ENCODE data around the gene DEXI.
A peak's percentile ranks its signal among the peaks of the same experiment; 100 is the strongest.

The DEXI gene

GRCh38 chr16:10911267-10911666, 31.0 kb downstream of the DEXI start:
- Histone ChIP-seq H4K91ac (ENCODE audit: low read depth, low read length) (no peak overlapping the region), H3K14ac (ENCODE audit: low read length) (no peak overlapping the region)
- DNase-seq = no peak

GRCh38 chr16:10907757-10908045, 34.6 kb downstream of the DEXI start:
- no peak overlapping the region for H3K27ac ChIP-seq (ENCODE audit: low read depth, low read length)
- H3K4ac ChIP-seq (ENCODE audit: low read depth, low read length) = no peak overlapping the region
- H3K4me3 ChIP-seq (ENCODE audit: low read depth, low read length) = peak overlapping the region; percentile 25
- no peak overlapping the region for H3K4me2 ChIP-seq (ENCODE audit: low read length)
- H2BK12ac ChIP-seq (ENCODE audit: low read length) = no peak overlapping the region
- H4K91ac ChIP-seq (ENCODE audit: low read depth, low read length) = no peak overlapping the region
- DNase-seq = no peak
- H2AFZ ChIP-seq (ENCODE audit: insufficient read depth, low read length, poor library complexity) = no peak overlapping the region
- H3K23ac ChIP-seq (ENCODE audit: low read length) = no peak overlapping the region
- no peak overlapping the region for H2BK5ac ChIP-seq (ENCODE audit: low read depth, low read length, poor library complexity)
- WGBS (ENCODE audit: extremely low coverage, insufficient coverage, insufficient read length) = no CpG with 5 or more reads among the region's 21 CpGs
- H3K4me1 ChIP-seq (ENCODE audit: control insufficient read depth in 1 of 2, insufficient read depth in 2 of 2, low read length in 2 of 2) = no peaks in the 10 kb centered on the region
- no peak overlapping the region for H3K9ac ChIP-seq (ENCODE audit: low read length)
- no peak overlapping the region for H3K14ac ChIP-seq (ENCODE audit: low read length)
- H3K9me3 ChIP-seq (ENCODE audit: insufficient read depth, low read depth, low read length) = peaks cover 3% of the 10 kb centered on the region
- no peak overlapping the region for H3K18ac ChIP-seq (ENCODE audit: low read length)
- H4K12ac ChIP-seq (ENCODE audit: low read depth, low read length) = no peak overlapping the region
- H3K79me2 ChIP-seq (ENCODE audit: control insufficient read depth, insufficient read depth, low read length, poor library complexity) = no peaks in the 10 kb centered on the region
- no peak overlapping the region for H2BK120ac ChIP-seq (ENCODE audit: insufficient read depth, low read length, poor library complexity)
- H3K27me3 ChIP-seq (ENCODE audit: insufficient read depth, low read length) = no peaks in the 10 kb centered on the region
- no peaks in the 10 kb centered on the region for H3K36me3 ChIP-seq (ENCODE audit: control insufficient read depth in 1 of 2, insufficient read depth in 2 of 2, low read length in 2 of 2)
- H4K8ac ChIP-seq (ENCODE audit: low read depth, low read length) = no peak overlapping the region
- no peaks in the 10 kb centered on the region for H3K79me1 ChIP-seq (ENCODE audit: low read length)
- H2AK5ac ChIP-seq (ENCODE audit: low read length) = no peak overlapping the region

More at GRCh38 chr16:10911267-10911666, 31.0 kb downstream of the DEXI start:
- Histone ChIP-seq H3K18ac (ENCODE audit: low read length) (no peak overlapping the region), H2BK120ac (ENCODE audit: insufficient read depth, low read length, poor library complexity) (no peak overlapping the region), H3K23ac (ENCODE audit: low read length) (no peak overlapping the region), H3K27me3 (ENCODE audit: insufficient read depth, low read length) (no peaks in the 10 kb centered on the region), H2AK5ac (ENCODE audit: low read length) (no peak overlapping the region), H4K8ac (ENCODE audit: low read depth, low read length) (no peak overlapping the region), H3K4ac (ENCODE audit: low read depth, low read length) (no peak overlapping the region), H2AFZ (ENCODE audit: insufficient read depth, low read length, poor library complexity) (no peak overlapping the region), H3K9me3 (ENCODE audit: insufficient read depth, low read depth, low read length) (peaks cover 2% of the 10 kb centered on the region), H3K79me1 (ENCODE audit: low read length) (no peaks in the 10 kb centered on the region), H3K36me3 (ENCODE audit: control insufficient read depth in 1 of 2, insufficient read depth in 2 of 2, low read length in 2 of 2) (no peaks in the 10 kb centered on the region), H4K12ac (ENCODE audit: low read depth, low read length) (no peak overlapping the region), H3K9ac (ENCODE audit: low read length) (no peak overlapping the region), H3K4me1 (ENCODE audit: control insufficient read depth in 1 of 2, insufficient read depth in 2 of 2, low read length in 2 of 2) (no peaks in the 10 kb centered on the region), H2BK12ac (ENCODE audit: low read length) (no peak overlapping the region), H3K27ac (ENCODE audit: low read depth, low read length) (no peak overlapping the region), H3K79me2 (ENCODE audit: control insufficient read depth, insufficient read depth, low read length, poor library complexity) (no peaks in the 10 kb centered on the region), H3K4me2 (ENCODE audit: low read length) (no peak overlapping the region), H3K4me3 (ENCODE audit: low read depth, low read length) (no peak overlapping the region), H2BK5ac (ENCODE audit: low read depth, low read length, poor library complexity) (no peak overlapping the region)

- Histone ChIP-seq H2AFZ (ENCODE audit: insufficient read depth, low read length, poor library complexity) (no peak overlapping the region), H3K14ac (ENCODE audit: low read length) (no peak overlapping the region), H3K18ac (ENCODE audit: low read length) (no peak overlapping the region), H2BK5ac (ENCODE audit: low read depth, low read length, poor library complexity) (no peak overlapping the region), H3K4ac (ENCODE audit: low read depth, low read length) (no peak overlapping the region), H3K27ac (ENCODE audit: low read depth, low read length) (no peak overlapping the region), H3K36me3 (ENCODE audit: control insufficient read depth in 1 of 2, insufficient read depth in 2 of 2, low read length in 2 of 2) (no peaks in the 10 kb centered on the region), H3K9me3 (ENCODE audit: insufficient read depth, low read depth, low read length) (peaks cover 3% of the 10 kb centered on the region), H3K4me2 (ENCODE audit: low read length) (no peak overlapping the region), H3K27me3 (ENCODE audit: insufficient read depth, low read length) (no peaks in the 10 kb centered on the region), H4K12ac (ENCODE audit: low read depth, low read length) (no peak overlapping the region), H2BK12ac (ENCODE audit: low read length) (no peak overlapping the region), H3K79me1 (ENCODE audit: low read length) (no peaks in the 10 kb centered on the region), H3K79me2 (ENCODE audit: control insufficient read depth, insufficient read depth, low read length, poor library complexity) (no peaks in the 10 kb centered on the region), H3K23ac (ENCODE audit: low read length) (no peak overlapping the region), H3K4me3 (ENCODE audit: low read depth, low read length) (no peak overlapping the region), H2AK5ac (ENCODE audit: low read length) (no peak overlapping the region), H4K8ac (ENCODE audit: low read depth, low read length) (no peak overlapping the region), H4K91ac (ENCODE audit: low read depth, low read length) (no peak overlapping the region), H2BK120ac (ENCODE audit: insufficient read depth, low read length, poor library complexity) (no peak overlapping the region), H3K9ac (ENCODE audit: low read length) (no peak overlapping the region), H3K4me1 (ENCODE audit: control insufficient read depth in 1 of 2, insufficient read depth in 2 of 2, low read length in 2 of 2) (no peaks in the 10 kb centered on the region)
- no peak for DNase-seq
- WGBS (ENCODE audit: extremely low coverage, insufficient coverage, insufficient read length) = no CpG with 5 or more reads among the region's 46 CpGs
Observed at GRCh38 chr16:10906914-10907756, 35.1 kb downstream of the DEXI start.

- H3K4me2 ChIP-seq (ENCODE audit: low read length) = no peak overlapping the region
- peak overlapping the region; percentile 4 for H3K4me3 ChIP-seq (ENCODE audit: low read depth, low read length)
- H2BK12ac ChIP-seq (ENCODE audit: low read length) = no peak overlapping the region
- no peaks in the 10 kb centered on the region for H3K4me1 ChIP-seq (ENCODE audit: control insufficient read depth in 1 of 2, insufficient read depth in 2 of 2, low read length in 2 of 2)
- H2AFZ ChIP-seq (ENCODE audit: insufficient read depth, low read length, poor library complexity) = no peak overlapping the region
- no peak overlapping the region for H3K4ac ChIP-seq (ENCODE audit: low read depth, low read length)
- no peaks in the 10 kb centered on the region for H3K79me2 ChIP-seq (ENCODE audit: control insufficient read depth, insufficient read depth, low read length, poor library complexity)
- H2AK5ac ChIP-seq (ENCODE audit: low read length) = no peak overlapping the region
- DNase-seq = no peak
- H2BK120ac ChIP-seq (ENCODE audit: insufficient read depth, low read length, poor library complexity) = no peak overlapping the region
- H2BK5ac ChIP-seq (ENCODE audit: low read depth, low read length, poor library complexity) = no peak overlapping the region
- WGBS (ENCODE audit: extremely low coverage, insufficient coverage, insufficient read length) = no CpG with 5 or more reads among the region's 19 CpGs
- no peaks in the 10 kb centered on the region for H3K79me1 ChIP-seq (ENCODE audit: low read length)
- no peak overlapping the region for H3K14ac ChIP-seq (ENCODE audit: low read length)
- H3K27me3 ChIP-seq (ENCODE audit: insufficient read depth, low read length) = no peaks in the 10 kb centered on the region
- H4K91ac ChIP-seq (ENCODE audit: low read depth, low read length) = no peak overlapping the region
- no peak overlapping the region for H4K8ac ChIP-seq (ENCODE audit: low read depth, low read length)
- H3K18ac ChIP-seq (ENCODE audit: low read length) = no peak overlapping the region
- no peaks in the 10 kb centered on the region for H3K36me3 ChIP-seq (ENCODE audit: control insufficient read depth in 1 of 2, insufficient read depth in 2 of 2, low read length in 2 of 2)
- H3K9ac ChIP-seq (ENCODE audit: low read length) = no peak overlapping the region
- peaks cover 3% of the 10 kb centered on the region for H3K9me3 ChIP-seq (ENCODE audit: insufficient read depth, low read depth, low read length)
- H3K27ac ChIP-seq (ENCODE audit: low read depth, low read length) = no peak overlapping the region
- no peak overlapping the region for H4K12ac ChIP-seq (ENCODE audit: low read depth, low read length)
- H3K23ac ChIP-seq (ENCODE audit: low read length) = no peak overlapping the region
Observed at GRCh38 chr16:10906482-10906881, 35.8 kb downstream of the DEXI start.

Data from trophoblast cell (in vitro differentiated cells and primary cell).